GM19452 (cell line): ENCODE measurements around the gene MYH6.
"Not testable (repeated sequence)": the region's sequence is repeated elsewhere in the genome, so short reads cannot be mapped to it uniquely, and the experiment has no call there.

ENCODE experiments used
- ATAC-seq: cut with Tn5 transposase; IDR thresholded peaks from one replicate; pipeline ENCODE4 v1.9.1; 2021; ENCODE audit not compliant: unreplicated experiment

MYH6 gene

GRCh38 chr14:23415821-23416778 is 8.0 kb upstream of the MYH6 start:
- ATAC-seq = no peak

GRCh38 chr14:23414906-23415820 is 7.1 kb upstream of the MYH6 start:
- ATAC-seq = no peak

- no peak for ATAC-seq
These were observed 6.2 kb upstream of the MYH6 start for GRCh38 chr14:23414254-23414653.

- ATAC-seq = no peak
These were observed 5.6 kb upstream of the MYH6 start for GRCh38 chr14:23413681-23414080.

- no peak for ATAC-seq
These were observed 3.8 kb upstream of the MYH6 start for GRCh38 chr14:23411563-23412525.

GRCh38 chr14:23409966-23410635 is 2.0 kb upstream of the MYH6 start:
- no peak for ATAC-seq

- no peak for ATAC-seq
These were observed 1.4 kb upstream of the MYH6 start for GRCh38 chr14:23409475-23409874.

DNA sequence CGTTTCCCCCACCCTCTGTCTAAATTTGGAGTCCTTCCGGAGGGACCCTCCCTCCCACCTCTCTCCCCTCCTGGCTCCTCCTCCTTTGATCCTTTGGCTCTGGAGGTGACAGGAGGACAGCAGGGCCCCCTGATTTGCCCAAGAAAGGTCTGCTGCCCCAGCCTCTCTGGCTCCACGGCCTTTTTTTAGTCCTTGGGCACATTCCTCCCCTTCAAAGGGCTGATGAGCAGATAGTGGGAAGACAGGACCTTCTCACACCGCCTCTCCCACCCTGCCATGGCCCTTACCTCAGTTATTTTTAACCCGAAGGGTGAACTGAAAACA is 196 bp upstream of the MYH6 start:
- ATAC-seq = no peak

DNA sequence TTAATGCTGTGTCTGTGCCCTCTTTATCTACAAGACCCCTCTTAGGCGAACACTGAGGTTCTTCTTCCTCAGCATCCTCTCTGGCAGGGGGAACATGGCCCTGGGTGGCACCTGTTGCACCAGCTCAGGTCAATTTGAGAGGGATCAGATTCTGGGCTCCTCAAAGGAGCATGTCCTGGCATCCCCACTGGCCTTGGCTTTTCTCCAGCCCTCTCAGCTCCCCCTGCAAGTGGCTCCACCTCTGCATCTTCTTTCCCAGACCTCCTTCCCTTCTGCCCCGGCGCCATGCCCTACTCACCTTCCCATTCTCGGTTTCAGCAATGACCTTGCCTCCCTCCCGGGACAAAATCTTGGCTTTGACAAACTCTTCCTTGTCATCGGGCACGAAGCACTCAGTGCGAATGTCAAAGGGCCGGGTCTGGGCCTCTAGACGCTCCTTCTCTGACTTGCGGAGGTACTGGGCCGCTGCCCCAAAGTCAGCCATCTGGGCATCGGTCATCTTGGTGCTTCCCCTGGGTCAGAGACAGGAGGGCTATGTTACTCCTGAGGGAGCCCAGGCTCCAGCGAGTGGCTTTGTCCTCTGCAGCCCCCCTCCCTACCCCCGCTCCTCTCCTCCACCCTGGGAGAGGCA is 1.2 kb downstream of the MYH6 start:
- no peak for ATAC-seq

GRCh38 chr14:23406244-23406643 is 1.8 kb downstream of the MYH6 start:
- ATAC-seq = no peak

DNA sequence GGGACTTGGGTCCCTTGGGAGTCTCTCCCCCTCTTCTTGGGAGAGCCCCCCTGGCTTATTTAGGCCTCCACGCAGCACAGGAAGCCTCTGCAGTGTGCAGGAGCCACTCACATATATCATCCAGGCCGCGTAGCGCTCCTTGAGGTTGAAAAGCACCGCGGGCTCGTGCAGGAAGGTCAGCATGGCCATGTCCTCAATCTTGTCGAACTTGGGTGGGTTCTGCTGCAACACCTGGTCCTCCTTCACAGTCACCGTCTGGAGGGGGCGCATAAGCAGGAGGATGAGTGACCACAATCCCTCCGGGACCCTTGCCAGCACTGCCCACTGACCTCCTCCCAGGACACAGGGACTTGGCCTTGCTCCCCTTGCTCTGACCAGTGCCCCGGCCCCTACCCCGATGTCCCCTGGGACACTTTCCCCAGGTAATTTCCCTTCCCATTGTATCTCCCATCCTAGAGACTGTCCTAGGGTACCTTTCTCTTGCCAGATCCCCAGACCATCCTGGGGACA is 2.5 kb downstream of the MYH6 start:
- ATAC-seq = no peak

DNA sequence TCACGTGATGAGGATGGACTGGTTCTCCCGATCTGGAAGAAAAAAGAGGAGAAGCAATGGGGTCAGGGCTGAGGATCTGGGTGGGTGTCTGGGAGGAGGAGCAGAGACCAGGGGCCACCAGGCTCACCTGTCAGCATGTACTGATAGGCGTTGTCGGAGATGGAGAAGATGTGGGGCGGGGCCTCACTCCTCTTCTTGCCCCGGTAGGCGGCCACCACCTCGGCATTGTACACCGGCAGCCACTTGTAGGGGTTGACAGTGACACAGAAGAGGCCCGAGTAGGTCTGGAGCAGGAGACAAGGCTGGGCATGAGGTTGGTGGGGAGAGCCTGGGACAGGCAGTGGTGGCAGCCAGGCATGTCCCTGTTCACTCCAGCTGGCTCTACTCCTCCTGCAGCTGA is 3.0 kb downstream of the MYH6 start:
- ATAC-seq = no peak

DNA sequence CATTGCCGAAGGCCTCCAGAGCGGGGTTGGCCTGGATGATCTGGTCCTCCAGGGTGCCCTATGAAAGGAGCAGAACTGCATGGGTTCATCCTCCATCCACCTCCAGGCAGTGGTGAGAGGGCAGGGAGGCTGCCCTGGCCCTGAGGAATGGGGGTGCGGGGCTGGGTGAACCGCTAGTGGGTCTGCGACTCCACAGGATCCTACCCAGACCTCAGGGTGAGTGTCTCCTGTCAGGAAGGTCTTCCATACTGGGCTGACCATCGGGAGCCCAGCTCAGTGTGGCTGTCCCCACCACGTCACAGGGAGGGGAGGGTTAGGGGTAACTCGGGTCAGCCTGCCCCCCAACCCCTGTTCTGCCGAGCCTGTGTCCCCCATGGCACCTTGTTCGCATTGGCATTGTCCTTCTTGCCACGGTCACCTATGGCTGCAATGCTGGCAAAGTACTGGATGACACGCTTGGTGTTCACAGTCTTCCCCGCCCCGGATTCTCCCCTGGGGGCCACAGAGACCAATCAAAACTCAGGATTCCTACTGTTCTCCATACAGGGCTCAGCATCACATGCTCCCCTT is 3.7 kb downstream of the MYH6 start:
- ATAC-seq = no peak

- ATAC-seq = no peak
These were observed 4.2 kb downstream of the MYH6 start for GRCh38 chr14:23403908-23404307.

GRCh38 chr14:23403139-23403438 is 5.0 kb downstream of the MYH6 start:
- ATAC-seq = no peak

DNA sequence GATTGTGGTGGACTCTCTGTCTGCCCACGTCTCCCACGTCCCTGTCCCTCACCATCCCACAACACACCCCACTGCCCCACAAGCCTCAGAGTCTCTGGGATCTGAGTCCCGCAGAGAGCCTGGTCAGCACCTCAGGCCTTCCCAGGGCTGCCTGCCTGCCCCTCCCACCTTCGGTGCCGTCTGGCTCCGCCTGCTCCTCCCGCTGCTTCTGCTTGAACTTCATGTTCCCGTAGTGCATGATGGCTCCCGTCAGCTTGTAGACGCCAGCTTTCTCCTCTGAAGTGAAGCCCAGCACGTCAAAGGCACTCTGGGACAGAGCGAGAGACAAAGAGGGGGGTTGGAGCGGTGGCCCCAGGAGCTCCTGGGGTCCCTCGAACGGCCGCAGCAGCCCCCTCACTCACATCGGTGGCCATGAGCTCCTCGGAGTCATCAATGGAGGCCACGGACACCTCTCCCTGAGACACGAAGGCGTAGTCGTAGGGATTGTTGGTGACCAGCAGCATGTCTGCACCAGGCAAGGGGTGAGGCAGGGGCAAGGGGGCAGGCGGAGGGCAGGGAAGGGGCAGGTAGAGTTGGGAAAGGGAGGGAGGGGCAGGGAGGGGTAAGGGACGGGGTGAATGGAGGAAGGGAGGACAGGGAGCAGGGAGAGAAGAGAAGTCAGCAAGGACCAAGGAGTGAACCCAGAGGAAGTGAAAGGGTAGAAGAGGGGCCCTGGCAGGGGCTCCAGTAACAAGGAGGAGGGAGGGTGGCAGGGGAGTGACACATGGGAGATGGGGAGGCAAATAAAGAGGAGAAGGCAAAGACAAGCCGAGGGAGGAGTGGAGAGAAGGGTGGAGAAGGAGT is 5.6 kb downstream of the MYH6 start:
- no peak for ATAC-seq

GRCh38 chr14:23401291-23401690 is 6.8 kb downstream of the MYH6 start:
- ATAC-seq = no peak

- not testable (repeated sequence) for ATAC-seq
These were observed 7.5 kb downstream of the MYH6 start for GRCh38 chr14:23400496-23401149.
